H1 (cell line): ENCODE measurements around the gene PCP4L1. TPM values are rescaled to one million over a fixed set of nuclear protein-coding genes. Genes with fewer than 3 reads are reported as not detected.

ENCODE experiments used
- CTCF ChIA-PET: fragments of 300-600 bp; sonication (Branson Sonifier 250); formaldehyde crosslinking; loops from one replicate; lab custom pipeline; 2021; ENCODE audit not compliant: partially characterized antibody; lab: Charles Lee
- POLR2A ChIA-PET: fragments of 300-600 bp; sonication (Branson Sonifier 250); formaldehyde crosslinking; loops from one replicate; lab custom pipeline; 2021; ENCODE audit warnings: inconsistent platforms; ENCODE audit not compliant: partially characterized antibody; lab: Charles Lee
- DNase-seq, 2 experiments: peaks; one replicate each; pipeline versions ENCODE4 v3.0.0 to v3.0.0-alpha.2; 2010 to 2022; ENCODE audit warnings: low spot score in 2 of 2, low read depth in 1 of 2, mixed read lengths in 1 of 2
- FAIRE-seq: peaks from 2 replicates; lab custom pipeline; 2011; peaks lifted over from hg19 to GRCh38; lab: Jason Lieb, UNC
- H2AFZ ChIP-seq: 2 replicates; pipeline ENCODE4 v1.8.1; 2012; ENCODE audit warnings: low read length, inconsistent platforms
- H2AK5ac ChIP-seq: 2 replicates; pipeline ENCODE4 v1.6.1; 2013; ENCODE audit warnings: low read depth, low read length
- H2BK120ac ChIP-seq: replicated peaks from 2 replicates; pipeline ENCODE3; 2013; ENCODE audit warnings: low read depth, low read length, inconsistent platforms
- H2BK12ac ChIP-seq: 2 replicates; pipeline ENCODE4 v1.6.1; 2013; ENCODE audit warnings: low read depth, low read length
- H2BK15ac ChIP-seq: 2 replicates; pipeline ENCODE4 v1.6.1; 2013; ENCODE audit warnings: low read length
- H2BK20ac ChIP-seq: 2 replicates; pipeline ENCODE4 v1.6.1; 2013; ENCODE audit warnings: low read length
- H2BK5ac ChIP-seq: 2 replicates; pipeline ENCODE4 v1.6.1; 2013; ENCODE audit warnings: low read depth, low read length
- H3K14ac ChIP-seq: 2 replicates; pipeline ENCODE4 v1.6.1; 2013; ENCODE audit warnings: inconsistent platforms; ENCODE audit not compliant: insufficient read length
- H3K18ac ChIP-seq: 2 replicates; pipeline ENCODE4 v1.6.1; 2013; ENCODE audit warnings: low read length; ENCODE audit errors: extremely low read depth
- H3K23ac ChIP-seq: 2 replicates; pipeline ENCODE4 v1.6.1; 2013; ENCODE audit warnings: inconsistent platforms; ENCODE audit not compliant: insufficient read length
- H3K23me2 ChIP-seq: 2 replicates; pipeline ENCODE4 v1.6.1; 2013; ENCODE audit warnings: low read depth, low read length
- H3K27ac ChIP-seq: 2 replicates; pipeline ENCODE4 v1.6.1; 2011; ENCODE audit warnings: low read depth, low read length, inconsistent platforms
- H3K27me3 ChIP-seq, 4 experiments: replicated peaks in 1 of 4; 1 replicate in 1 of 4; 2 replicates in 3 of 4; pipeline versions ENCODE4 v1.6.1 to v1.8.1; 2011 to 2013; ENCODE audit warnings: low read length in 3 of 4, mild to moderate bottlenecking in 3 of 4, inconsistent platforms in 2 of 4, mixed read lengths in 2 of 4, moderate library complexity in 1 of 4; ENCODE audit not compliant: control insufficient read depth in 3 of 4, insufficient read depth in 3 of 4; ENCODE audit errors: extremely low read depth in 1 of 4
- H3K36me3 ChIP-seq, 4 experiments: 2 replicates each; pipeline versions ENCODE4 v1.6.1 to v1.8.1; 2011 to 2013; ENCODE audit warnings: mild to moderate bottlenecking in 4 of 4, low read length in 3 of 4, moderate library complexity in 2 of 4, control low read depth in 1 of 4, inconsistent platforms in 1 of 4; ENCODE audit not compliant: insufficient read depth in 4 of 4, control insufficient read depth in 2 of 4
- H3K4ac ChIP-seq: replicated peaks from 2 replicates; pipeline ENCODE3; 2013; ENCODE audit warnings: low read length, low read depth, mixed read lengths, inconsistent platforms; ENCODE audit not compliant: insufficient read length
- H3K4me1 ChIP-seq, 4 experiments: replicated peaks in 1 of 4; 1 replicate in 1 of 4; 2 replicates in 3 of 4; pipeline versions ENCODE4 v1.6.1 to v1.8.1; 2011 to 2013; ENCODE audit warnings: low read length in 3 of 4, inconsistent platforms in 2 of 4, mixed read lengths in 1 of 4; ENCODE audit not compliant: insufficient read depth in 4 of 4, control insufficient read depth in 3 of 4
- H3K4me2 ChIP-seq, 2 experiments: 2 replicates each; pipeline versions ENCODE4 v1.6.1 to v1.8.1; 2011 to 2013; ENCODE audit warnings: low read depth in 2 of 2, low read length in 2 of 2, control low read depth in 1 of 2, inconsistent platforms in 1 of 2, mild to moderate bottlenecking in 1 of 2; ENCODE audit not compliant: insufficient read depth in 1 of 2
- H3K4me3 ChIP-seq, 4 experiments: fragments of 200-600, 300-600 bp in 1 of 4; sonication (generic), shearing (Covaris generic), sonication (Bioruptor Twin) in 1 of 4; 2 replicates each; pipeline versions ENCODE4 v1.5.1 to v1.8.1; 2011 to 2016; ENCODE audit warnings: low read length in 4 of 4, low read depth in 3 of 4, control low read depth in 2 of 4, inconsistent platforms in 2 of 4, mild to moderate bottlenecking in 2 of 4, mixed read lengths in 1 of 4, moderate library complexity in 1 of 4; ENCODE audit not compliant: insufficient read depth in 2 of 4; ENCODE audit errors: extremely low read depth in 1 of 4
- H3K56ac ChIP-seq: replicated peaks from 2 replicates; pipeline ENCODE3; 2013; ENCODE audit warnings: low read depth, mild to moderate bottlenecking, mixed read lengths, low read length, inconsistent platforms; ENCODE audit not compliant: insufficient read length
- H3K79me1 ChIP-seq: 2 replicates; pipeline ENCODE4 v1.6.1; 2013; ENCODE audit warnings: low read depth, low read length, control low read depth
- H3K79me2 ChIP-seq, 2 experiments: 2 replicates each; pipeline versions ENCODE4 v1.6.1 to v1.8.1; 2012 to 2013; ENCODE audit warnings: low read length in 2 of 2, mild to moderate bottlenecking in 2 of 2, inconsistent platforms in 1 of 2; ENCODE audit not compliant: insufficient read depth in 2 of 2, control insufficient read depth in 1 of 2
- H3K9ac ChIP-seq, 4 experiments: replicated peaks in 1 of 4; 1 replicate in 1 of 4; 2 replicates in 3 of 4; pipeline versions ENCODE4 v1.6.1 to v1.8.1; 2011 to 2013; ENCODE audit warnings: low read depth in 3 of 4, low read length in 3 of 4, control low read depth in 2 of 4, mild to moderate bottlenecking in 2 of 4, moderate library complexity in 2 of 4, inconsistent platforms in 1 of 4; ENCODE audit errors: extremely low read depth in 1 of 4
- H3K9me3 ChIP-seq, 2 experiments: 2 replicates each; pipeline versions ENCODE4 v1.6.1 to v1.8.1; 2012 to 2013; ENCODE audit warnings: mild to moderate bottlenecking in 2 of 2, moderate library complexity in 2 of 2, control low read depth in 1 of 2, inconsistent platforms in 1 of 2, low read depth in 1 of 2, low read length in 1 of 2, mixed read lengths in 1 of 2; ENCODE audit not compliant: insufficient read depth in 2 of 2
- H4K20me1 ChIP-seq, 2 experiments: replicated peaks in 1 of 2; 2 replicates each; pipeline versions ENCODE3 to v1.8.1; 2011 to 2013; ENCODE audit warnings: inconsistent platforms in 2 of 2, low read length in 2 of 2, mild to moderate bottlenecking in 1 of 2; ENCODE audit not compliant: insufficient read depth in 2 of 2, control insufficient read depth in 1 of 2
- H4K5ac ChIP-seq: 2 replicates; pipeline ENCODE4 v1.6.1; 2013; ENCODE audit warnings: low read length, low read depth, mixed read lengths, inconsistent platforms; ENCODE audit not compliant: insufficient read length
- H4K8ac ChIP-seq: 2 replicates; pipeline ENCODE4 v1.8.0; 2013; ENCODE audit warnings: mild to moderate bottlenecking, moderate library complexity, low read length, inconsistent platforms; ENCODE audit not compliant: insufficient read depth; ENCODE audit errors: extremely low read depth
- H4K91ac ChIP-seq: replicated peaks from 2 replicates; pipeline ENCODE3; 2013; ENCODE audit warnings: low read length, mixed read lengths, inconsistent platforms; ENCODE audit not compliant: insufficient read length
- ATF3 ChIP-seq: IDR thresholded peaks from 2 replicates; pipeline ENCODE4 v1.6.1; 2011; ENCODE audit warnings: low read depth, mild to moderate bottlenecking, low read length; ENCODE audit not compliant: insufficient read depth
- CEBPB ChIP-seq: IDR thresholded peaks from 2 replicates; pipeline ENCODE4 v1.6.1; 2012; ENCODE audit warnings: low read depth, low read length
- EZH2 ChIP-seq: fragments of 200-600 bp; sonication (generic); IDR thresholded peaks from 2 replicates; pipeline ENCODE4 v1.7.1; 2012; ENCODE audit warnings: low read depth, mild to moderate bottlenecking, moderate library complexity, low read length, inconsistent platforms; ENCODE audit not compliant: severe bottlenecking
- HDAC2 ChIP-seq, 2 experiments: fragments of 300-600 bp in 1 of 2; sonication (generic) in 1 of 2; IDR thresholded peaks; 2 replicates each; pipeline ENCODE4 v1.6.1; 2011 to 2012; ENCODE audit warnings: low read depth in 2 of 2, low read length in 2 of 2, mild to moderate bottlenecking in 2 of 2, moderate library complexity in 2 of 2, borderline replicate concordance in 1 of 2, inconsistent platforms in 1 of 2
- KDM4A ChIP-seq: IDR thresholded peaks from one replicate; pipeline ENCODE4 v1.7.1; 2012; ENCODE audit warnings: low read depth, mild to moderate bottlenecking, moderate library complexity, low read length, inconsistent platforms; ENCODE audit not compliant: severe bottlenecking
- MAFK ChIP-seq: IDR thresholded peaks from 2 replicates; pipeline ENCODE4 v1.6.1; 2012; ENCODE audit warnings: low read depth, mild to moderate bottlenecking, improper control_type of control experiment, low read length
- RAD21 ChIP-seq, 2 experiments: IDR thresholded peaks in 1 of 2; conservative IDR thresholded peaks in 1 of 2; 2 replicates each; pipeline ENCODE4 v1.6.1; 2011; ENCODE audit warnings: low read depth in 2 of 2, low read length in 2 of 2, improper control_type of control experiment in 1 of 2, inconsistent platforms in 1 of 2, mild to moderate bottlenecking in 1 of 2, moderate library complexity in 1 of 2
- RNF2 ChIP-seq: fragments of 200-900, 300-1000 bp; sonication (generic); IDR thresholded peaks from 2 replicates; pipeline ENCODE4 v1.7.1; 2016; ENCODE audit warnings: borderline replicate concordance, low read depth, mild to moderate bottlenecking, antibody characterized with exemption, low read length; ENCODE audit not compliant: poor library complexity, severe bottlenecking; ENCODE audit errors: missing control alignments
- SIN3A ChIP-seq, 2 experiments: IDR thresholded peaks in 1 of 2; conservative IDR thresholded peaks in 1 of 2; 2 replicates each; pipeline ENCODE4 v1.6.1; 2011 to 2012; ENCODE audit warnings: low read length in 2 of 2, improper control_type of control experiment in 1 of 2, low read depth in 1 of 2, mild to moderate bottlenecking in 1 of 2
- SIRT6 ChIP-seq: IDR thresholded peaks from one replicate; pipeline ENCODE4 v1.7.1; 2012; ENCODE audit warnings: low read length, inconsistent platforms
- SP4 ChIP-seq: IDR thresholded peaks from 2 replicates; pipeline ENCODE4 v1.6.1; 2012; ENCODE audit warnings: low read length, inconsistent platforms
- WGBS, 2 experiments: shearing (Covaris generic) in 1 of 2; methylation state at CpG; one replicate each; pipeline versions ENCODE4 v1.1.6 to v1.1.7; 2013 to 2015; ENCODE audit warnings: low lambda C conversion rate in 2 of 2, mixed read lengths in 2 of 2, inconsistent platforms in 1 of 2, low coverage in 1 of 2, missing lambda C conversion rate in 1 of 2; ENCODE audit not compliant: insufficient replicate concordance in 2 of 2, insufficient coverage in 1 of 2, insufficient read length in 1 of 2; ENCODE audit errors: extremely low coverage in 1 of 2, missing lambda C conversion rate in 1 of 2; 5-methylcytosine and 5-hydroxymethylcytosine counted together
- polyA plus RNA-seq, 7 experiments: library from polyadenylated mRNA; depleted of rRNA in 3 of 7; stranded (reverse) in 5 of 7; unstranded in 2 of 7; fragments of >200 nt in 5 of 7; fragments of 200-250 nt in 2 of 7; gene quantifications; 1 replicate in 5 of 7; 2 replicates in 1 of 7; 4 replicates in 1 of 7; pipeline versions ENCODE4 v1.2.1 to v1.2.3, GENCODE V29; 2011 to 2013; ENCODE audit warnings: missing spikeins in 2 of 7, mixed read lengths in 2 of 7
- total RNA-seq: library from RNA; stranded (reverse); fragmentation: NEBNext Ultra II Directional; extraction: Animal tissue kit (Norgen Biotek cat#: 25700); gene quantifications from 2 replicates; pipeline ENCODE4 v1.2.1, GENCODE V29; 2021

The PCP4L1 gene
- total and polyA plus RNA-seq, 2 of the 8 experiments (the other 6 are each of a cell fraction or from before 2014, with no cell fraction given), result 0.41 to 1.0 TPM

DNA sequence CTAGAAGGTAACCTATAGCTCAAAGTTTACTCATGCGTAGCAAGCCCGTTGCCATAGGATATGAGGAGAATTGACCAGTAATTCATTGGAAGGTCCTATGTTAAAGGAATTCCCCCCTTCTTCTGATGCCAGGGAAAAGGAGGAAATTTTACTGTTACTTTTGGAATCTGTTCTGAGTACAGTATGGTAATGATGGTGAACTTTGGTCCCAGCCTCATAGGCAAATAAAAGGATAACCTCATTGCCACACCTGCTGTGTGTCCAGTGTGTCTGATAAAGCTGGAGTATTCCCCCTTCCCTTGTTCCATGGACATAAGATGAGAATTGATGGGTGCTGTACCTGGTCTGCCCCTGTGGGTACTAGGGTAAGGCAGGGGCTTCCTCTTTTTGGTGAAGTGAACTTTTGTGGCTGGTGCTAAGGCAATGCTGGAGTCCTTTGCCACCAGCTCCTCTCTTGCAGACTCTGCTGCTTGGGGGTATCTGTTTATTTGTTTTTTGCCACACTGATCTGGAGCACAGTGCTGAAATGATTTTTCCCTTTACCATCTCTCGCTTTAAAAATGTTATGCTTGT lies 29.0 kb downstream of the PCP4L1 start:
- H4K5ac ChIP-seq, result no peak overlapping the region
- H4K91ac ChIP-seq, result no peak overlapping the region
- no peak overlapping the region for H2BK5ac ChIP-seq
- H3K4ac ChIP-seq, result no peak overlapping the region
- FAIRE-seq (no peak), DNase-seq (no peak)
- H3K18ac ChIP-seq, result no peak overlapping the region
- no peak overlapping the region for H2BK120ac ChIP-seq
- no peak overlapping the region for H2BK12ac ChIP-seq
- H3K23me2 ChIP-seq, result no peaks in the 10 kb centered on the region; the same call in 1 of the 2 replicates
- 89% methylated on average over 3 of the region's 3 CpGs; no CpG with 5 or more reads in 1 of the 2 experiments for WGBS, 2 experiments
- H3K27ac ChIP-seq, result no peak overlapping the region
- peaks cover 0 to 4% (median 1%) of the 10 kb centered on the region in 4 experiments; a peak in 3 of 7 replicates for H3K4me1 ChIP-seq
- no peak overlapping the region for H3K23ac ChIP-seq
- H3K4me3 ChIP-seq, result no peak overlapping the region
- no peak overlapping the region for H4K8ac ChIP-seq
- H3K27me3 ChIP-seq, result no peaks in the 10 kb centered on the region; a peak in 1 of 7 replicates
- H3K36me3 ChIP-seq, result no peaks in the 10 kb centered on the region
- CTCF ChIA-PET, result interaction anchor here (1.0 to 15.6 kb wide), 6 partner anchors 13 to 95 kb away, joined by 3 to 401 read pairs (median 4); partner anchors contain the start of genes APOA2 and TOMM40L
- H4K20me1 ChIP-seq, result no peaks in the 10 kb centered on the region
- no peak overlapping the region for H3K56ac ChIP-seq
- POLR2A ChIA-PET, result interaction anchor here (0.8 to 1.1 kb wide), 3 partner anchors 9 to 61 kb away, joined by 3 to 4 read pairs (median 4); no protein-coding TSS in a partner anchor
- H2BK20ac ChIP-seq, result no peak overlapping the region
- no peak overlapping the region for H2BK15ac ChIP-seq
- no peak overlapping the region for H2AK5ac ChIP-seq
- H3K79me1 ChIP-seq, result no peaks in the 10 kb centered on the region
- H3K9ac ChIP-seq, result no peak overlapping the region
- H3K14ac ChIP-seq, result no peak overlapping the region
- no peak overlapping the region for H3K4me2 ChIP-seq
- no peak overlapping the region for H2AFZ ChIP-seq
- H3K9me3 ChIP-seq, result no peaks in the 10 kb centered on the region
- H3K79me2 ChIP-seq, result no peaks in the 10 kb centered on the region
- TF ChIP-seq CEBPB (no peak), SIN3A (conservative IDR thresholded peaks at IDR 0.05 in 1 of 2, IDR thresholded peaks at IDR 0.05 in 1 of 2; ENCODE audit: low read depth in 1 of 2, low read length in 2 of 2) (no peak), RAD21 (IDR thresholded peaks at IDR 0.05 in 1 of 2, conservative IDR thresholded peaks at IDR 0.05 in 1 of 2; ENCODE audit: low read depth in 2 of 2, low read length in 2 of 2) (no peak), KDM4A (no peak), SIRT6 (no peak), MAFK (no peak), EZH2 (no peak), ATF3 (no peak), HDAC2 (IDR thresholded peaks at IDR 0.05; ENCODE audit: borderline replicate concordance in 1 of 2, low read depth in 2 of 2, low read length in 2 of 2) (no peak), RNF2 (no peak), SP4 (no peak)
